ENCODE data around the gene TRPV6.

GRCh38 chr7:142835487-142835886, 50.1 kb downstream of the TRPV6 start:
- no peak for TF ChIP-seq GATA1 (IDR thresholded peaks at IDR 0.05; ENCODE audit: low read depth, low read length)
- TF ChIP-seq POLR2A (IDR thresholded peaks at IDR 0.05; ENCODE audit: low read length) = no peak
